ENCODE results near the gene SPATA16.
"Not testable (repeated sequence)": the region's sequence is repeated elsewhere in the genome, so short reads cannot be mapped to it uniquely, and the experiment has no call there.

Gene SPATA16

DNA sequence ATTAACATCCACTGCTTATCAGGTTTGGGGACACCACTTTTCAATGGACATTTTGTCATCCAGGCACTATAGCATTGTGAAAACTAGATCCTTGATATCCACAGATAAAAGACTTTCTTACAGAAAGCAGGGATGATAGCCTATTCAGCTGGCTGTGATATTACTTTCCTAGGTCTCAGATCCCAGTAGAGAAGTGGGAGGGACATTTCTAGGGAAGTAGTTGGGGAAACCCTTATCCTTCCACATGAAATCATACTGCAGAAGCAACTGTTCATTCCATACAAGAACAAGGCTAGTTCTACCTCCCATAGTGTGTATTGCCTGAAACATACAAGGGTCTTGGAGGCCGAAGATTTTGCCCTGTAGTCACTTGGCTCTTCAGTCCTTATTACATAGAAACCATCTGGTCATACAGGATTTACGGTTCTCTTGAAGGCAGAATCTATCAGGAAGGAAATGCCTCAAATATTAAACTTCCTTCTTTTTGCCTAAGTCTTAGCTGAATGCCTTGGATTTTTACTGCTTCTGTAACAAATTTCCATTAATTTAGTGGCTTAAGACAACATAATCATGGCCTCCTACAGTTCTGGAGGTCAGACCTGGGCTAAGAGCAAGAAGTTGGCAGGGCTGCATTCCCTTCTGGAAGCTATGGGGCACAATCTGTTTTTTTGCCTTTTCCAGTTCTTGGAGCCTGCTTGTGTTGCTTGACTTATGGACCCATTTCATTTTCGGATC is 271.1 kb downstream of the SPATA16 start:
- DNase-seq: no peak

GRCh38 chr3:172869368-172869771 is 271.7 kb downstream of the SPATA16 start:
- DNase-seq: peak; percentile 71

- DNase-seq: peak; percentile 85
These were observed 272.3 kb downstream of the SPATA16 start for GRCh38 chr3:172868582-172869200.

GRCh38 chr3:172866726-172867350 is 274.2 kb downstream of the SPATA16 start:
- DNase-seq: not testable (repeated sequence)

- no peak for DNase-seq
These were observed 282.0 kb downstream of the SPATA16 start for GRCh38 chr3:172859041-172859440.

DNA sequence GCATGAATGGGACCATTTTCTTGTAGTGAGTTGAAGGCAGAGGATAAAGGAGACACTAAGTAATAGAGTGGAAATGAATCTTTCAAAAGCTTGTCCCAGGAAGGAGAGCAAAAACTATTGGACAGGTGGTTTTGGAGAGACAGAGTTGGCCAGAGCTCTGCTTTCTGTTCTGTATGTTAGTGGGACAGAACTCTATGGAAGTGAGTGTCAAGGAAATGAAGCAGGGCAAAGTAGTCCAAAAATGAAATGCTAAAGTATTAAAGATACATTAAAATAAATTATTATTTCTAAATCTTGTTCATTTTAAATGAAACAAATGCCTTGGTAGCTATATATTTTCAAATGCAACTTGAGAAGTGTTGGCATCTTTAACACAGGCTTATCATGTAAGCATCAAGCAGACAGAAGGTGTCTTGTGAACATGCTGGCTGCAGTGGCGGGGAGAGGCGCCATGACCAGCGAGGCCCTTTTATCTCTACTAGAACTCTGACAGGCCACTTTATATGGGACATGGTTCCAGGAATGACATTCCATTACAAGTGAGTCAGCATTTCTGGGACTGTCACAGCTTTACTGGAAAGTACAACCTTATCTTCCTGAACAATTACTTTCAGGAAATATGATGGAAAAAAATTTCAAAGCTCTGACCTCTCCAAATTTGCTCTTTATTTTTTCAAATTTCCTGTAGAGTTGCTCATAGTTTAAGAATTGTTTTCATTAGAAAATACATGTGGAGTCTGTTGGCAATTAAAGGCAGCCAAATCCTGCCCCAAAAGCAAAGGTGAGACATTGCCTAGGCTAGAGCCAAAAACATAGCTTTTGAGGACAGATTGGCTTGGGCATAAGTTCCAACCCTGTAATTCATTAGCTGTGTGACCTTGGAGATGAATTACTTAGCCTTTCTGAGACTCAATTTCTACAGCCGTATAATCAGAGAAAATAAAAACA is 284.0 kb downstream of the SPATA16 start:
- no peak for DNase-seq

- no peak for DNase-seq
These were observed 286.0 kb downstream of the SPATA16 start for GRCh38 chr3:172855037-172855436.

DNA sequence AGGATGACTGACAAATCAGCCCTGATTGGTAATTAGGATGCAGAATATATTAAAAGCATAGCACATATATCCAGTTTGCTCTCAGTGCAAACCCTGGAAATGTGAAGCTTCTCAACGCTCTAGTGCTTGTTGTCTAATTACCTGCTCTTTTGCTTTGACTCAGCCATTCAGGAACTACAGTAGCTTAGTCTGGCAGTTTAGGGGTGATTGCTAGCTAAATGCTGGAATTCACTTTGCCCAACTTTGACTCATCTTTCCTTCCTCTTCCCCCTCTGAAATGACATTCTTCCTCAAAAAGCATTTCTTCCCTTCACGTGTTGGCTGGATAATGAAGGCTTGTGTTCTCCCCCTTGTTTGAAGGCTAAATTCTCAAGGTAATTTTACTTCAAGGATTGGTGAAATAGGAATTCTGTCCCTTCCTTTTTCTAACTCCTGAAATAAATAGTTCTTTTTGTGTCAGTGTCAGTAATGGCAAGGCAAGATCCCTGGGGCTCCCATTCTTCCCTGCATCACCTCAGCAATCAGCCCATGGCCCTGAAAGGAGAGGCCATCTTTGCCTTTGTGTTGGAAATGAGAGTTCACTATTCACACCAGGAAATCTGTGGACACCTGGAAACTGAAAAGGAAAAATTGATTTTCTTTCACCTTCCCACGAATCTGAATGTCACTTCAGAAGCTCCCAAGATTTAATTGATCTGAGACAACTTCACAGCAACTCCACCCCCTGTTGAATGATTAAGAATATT is 286.9 kb downstream of the SPATA16 start:
- DNase-seq: no peak

- DNase-seq: no peak
These were observed 288.0 kb downstream of the SPATA16 start for GRCh38 chr3:172853005-172853404.

GRCh38 chr3:172848910-172849309 is 292.1 kb downstream of the SPATA16 start:
- DNase-seq: no peak

GRCh38 chr3:172847292-172847691 is 293.7 kb downstream of the SPATA16 start:
- no peak for DNase-seq

DNA sequence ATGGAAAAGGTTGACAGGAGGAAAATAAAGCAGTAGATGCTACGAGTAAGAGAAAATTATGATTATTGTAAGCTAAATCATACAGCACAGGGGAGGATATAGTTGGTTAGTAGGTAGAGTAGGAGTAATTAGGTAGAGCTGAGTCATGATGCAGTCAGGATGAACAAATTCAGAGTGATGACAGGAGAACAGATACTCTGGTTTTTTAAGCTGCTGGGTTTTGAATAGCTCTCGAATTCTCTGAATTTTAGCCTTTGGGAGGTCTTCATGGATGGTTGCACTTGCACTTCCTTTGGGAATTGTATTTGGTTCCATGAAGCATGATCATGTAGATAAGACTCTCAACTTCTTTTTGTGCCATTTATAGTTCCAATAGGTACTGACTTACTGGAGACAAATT is 294.3 kb downstream of the SPATA16 start:
- DNase-seq: no peak

GRCh38 chr3:172846103-172846561 is 294.9 kb downstream of the SPATA16 start:
- no peak for DNase-seq

GRCh38 chr3:172844428-172844827 is 296.6 kb downstream of the SPATA16 start:
- no peak for DNase-seq

- DNase-seq: no peak
These were observed 300.1 kb downstream of the SPATA16 start for GRCh38 chr3:172840913-172841312.

DNA sequence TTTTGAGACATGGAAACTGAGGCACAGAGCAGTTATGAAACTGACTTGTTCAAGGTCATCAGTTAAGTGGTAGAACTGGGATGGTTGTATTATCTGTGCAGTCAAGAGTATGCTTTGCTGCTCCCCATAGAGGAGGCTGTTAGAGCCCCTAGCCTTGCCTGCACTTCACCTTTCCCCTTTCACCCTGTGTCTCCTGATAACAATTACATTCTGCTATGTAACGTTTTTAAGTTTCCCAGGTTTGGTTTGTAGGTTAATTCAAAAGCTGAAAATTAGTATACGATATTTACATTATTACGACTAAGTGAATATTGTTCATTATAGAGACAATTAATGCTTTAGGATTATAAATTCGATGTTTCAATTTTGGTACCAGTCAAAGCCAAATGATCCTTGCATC is 300.6 kb downstream of the SPATA16 start:
- DNase-seq: no peak

DNA sequence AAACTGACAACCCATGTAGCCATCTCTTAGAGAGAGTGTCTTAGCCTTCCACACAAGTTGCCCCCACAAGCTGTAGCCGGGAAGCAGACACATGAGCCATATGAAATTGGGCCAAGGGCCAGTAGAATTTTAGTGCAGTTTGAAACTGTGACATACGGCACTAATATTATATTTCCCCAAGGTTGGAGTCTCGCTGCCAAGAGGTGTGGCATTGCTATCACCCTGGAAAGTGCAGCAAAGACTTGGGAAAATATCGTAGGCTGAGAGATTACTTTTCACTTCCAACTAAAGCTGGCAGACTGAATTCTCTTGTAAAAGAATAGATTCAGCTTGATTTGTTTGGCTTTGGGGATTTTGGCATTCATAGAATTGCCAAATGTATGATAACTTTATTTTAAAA is 301.4 kb downstream of the SPATA16 start:
- no peak for DNase-seq
